H1 (cell line): Measurements from ENCODE around the gene PRKAB2. TPM values are rescaled to one million over a fixed set of nuclear protein-coding genes. Genes with fewer than 3 reads are reported as not detected.

Experiments used
- CTCF ChIA-PET: fragments of 300-600 bp; sonication (Branson Sonifier 250); formaldehyde crosslinking; loops from one replicate; lab custom pipeline; 2021; ENCODE audit not compliant: partially characterized antibody; lab: Charles Lee
- POLR2A ChIA-PET: fragments of 300-600 bp; sonication (Branson Sonifier 250); formaldehyde crosslinking; loops from one replicate; lab custom pipeline; 2021; ENCODE audit warnings: inconsistent platforms; ENCODE audit not compliant: partially characterized antibody; lab: Charles Lee
- DNase-seq, 2 experiments: peaks; one replicate each; pipeline versions ENCODE4 v3.0.0 to v3.0.0-alpha.2; 2010 to 2022; ENCODE audit warnings: low spot score in 2 of 2, low read depth in 1 of 2, mixed read lengths in 1 of 2
- FAIRE-seq: peaks from 2 replicates; lab custom pipeline; 2011; peaks lifted over from hg19 to GRCh38; lab: Jason Lieb, UNC
- H2AFZ ChIP-seq: 2 replicates; pipeline ENCODE4 v1.8.1; 2012; ENCODE audit warnings: low read length, inconsistent platforms
- H2AK5ac ChIP-seq: 2 replicates; pipeline ENCODE4 v1.6.1; 2013; ENCODE audit warnings: low read depth, low read length
- H2BK120ac ChIP-seq: replicated peaks from 2 replicates; pipeline ENCODE3; 2013; ENCODE audit warnings: low read depth, low read length, inconsistent platforms
- H2BK12ac ChIP-seq: 2 replicates; pipeline ENCODE4 v1.6.1; 2013; ENCODE audit warnings: low read depth, low read length
- H2BK15ac ChIP-seq: 2 replicates; pipeline ENCODE4 v1.6.1; 2013; ENCODE audit warnings: low read length
- H2BK20ac ChIP-seq: 2 replicates; pipeline ENCODE4 v1.6.1; 2013; ENCODE audit warnings: low read length
- H2BK5ac ChIP-seq: 2 replicates; pipeline ENCODE4 v1.6.1; 2013; ENCODE audit warnings: low read depth, low read length
- H3K14ac ChIP-seq: 2 replicates; pipeline ENCODE4 v1.6.1; 2013; ENCODE audit warnings: inconsistent platforms; ENCODE audit not compliant: insufficient read length
- H3K18ac ChIP-seq: 2 replicates; pipeline ENCODE4 v1.6.1; 2013; ENCODE audit warnings: low read length; ENCODE audit errors: extremely low read depth
- H3K23ac ChIP-seq: 2 replicates; pipeline ENCODE4 v1.6.1; 2013; ENCODE audit warnings: inconsistent platforms; ENCODE audit not compliant: insufficient read length
- H3K23me2 ChIP-seq: 2 replicates; pipeline ENCODE4 v1.6.1; 2013; ENCODE audit warnings: low read depth, low read length
- H3K27ac ChIP-seq: 2 replicates; pipeline ENCODE4 v1.6.1; 2011; ENCODE audit warnings: low read depth, low read length, inconsistent platforms
- H3K27me3 ChIP-seq, 4 experiments: replicated peaks in 1 of 4; 1 replicate in 1 of 4; 2 replicates in 3 of 4; pipeline versions ENCODE4 v1.6.1 to v1.8.1; 2011 to 2013; ENCODE audit warnings: low read length in 3 of 4, mild to moderate bottlenecking in 3 of 4, inconsistent platforms in 2 of 4, mixed read lengths in 2 of 4, moderate library complexity in 1 of 4; ENCODE audit not compliant: control insufficient read depth in 3 of 4, insufficient read depth in 3 of 4; ENCODE audit errors: extremely low read depth in 1 of 4
- H3K36me3 ChIP-seq, 4 experiments: 2 replicates each; pipeline versions ENCODE4 v1.6.1 to v1.8.1; 2011 to 2013; ENCODE audit warnings: mild to moderate bottlenecking in 4 of 4, low read length in 3 of 4, moderate library complexity in 2 of 4, control low read depth in 1 of 4, inconsistent platforms in 1 of 4; ENCODE audit not compliant: insufficient read depth in 4 of 4, control insufficient read depth in 2 of 4
- H3K4ac ChIP-seq: replicated peaks from 2 replicates; pipeline ENCODE3; 2013; ENCODE audit warnings: low read length, low read depth, mixed read lengths, inconsistent platforms; ENCODE audit not compliant: insufficient read length
- H3K4me1 ChIP-seq, 4 experiments: replicated peaks in 1 of 4; 1 replicate in 1 of 4; 2 replicates in 3 of 4; pipeline versions ENCODE4 v1.6.1 to v1.8.1; 2011 to 2013; ENCODE audit warnings: low read length in 3 of 4, inconsistent platforms in 2 of 4, mixed read lengths in 1 of 4; ENCODE audit not compliant: insufficient read depth in 4 of 4, control insufficient read depth in 3 of 4
- H3K4me2 ChIP-seq, 2 experiments: 2 replicates each; pipeline versions ENCODE4 v1.6.1 to v1.8.1; 2011 to 2013; ENCODE audit warnings: low read depth in 2 of 2, low read length in 2 of 2, control low read depth in 1 of 2, inconsistent platforms in 1 of 2, mild to moderate bottlenecking in 1 of 2; ENCODE audit not compliant: insufficient read depth in 1 of 2
- H3K4me3 ChIP-seq, 4 experiments: fragments of 200-600, 300-600 bp in 1 of 4; sonication (generic), shearing (Covaris generic), sonication (Bioruptor Twin) in 1 of 4; 2 replicates each; pipeline versions ENCODE4 v1.5.1 to v1.8.1; 2011 to 2016; ENCODE audit warnings: low read length in 4 of 4, low read depth in 3 of 4, control low read depth in 2 of 4, inconsistent platforms in 2 of 4, mild to moderate bottlenecking in 2 of 4, mixed read lengths in 1 of 4, moderate library complexity in 1 of 4; ENCODE audit not compliant: insufficient read depth in 2 of 4; ENCODE audit errors: extremely low read depth in 1 of 4
- H3K56ac ChIP-seq: replicated peaks from 2 replicates; pipeline ENCODE3; 2013; ENCODE audit warnings: low read depth, mild to moderate bottlenecking, mixed read lengths, low read length, inconsistent platforms; ENCODE audit not compliant: insufficient read length
- H3K79me1 ChIP-seq: 2 replicates; pipeline ENCODE4 v1.6.1; 2013; ENCODE audit warnings: low read depth, low read length, control low read depth
- H3K79me2 ChIP-seq, 2 experiments: 2 replicates each; pipeline versions ENCODE4 v1.6.1 to v1.8.1; 2012 to 2013; ENCODE audit warnings: low read length in 2 of 2, mild to moderate bottlenecking in 2 of 2, inconsistent platforms in 1 of 2; ENCODE audit not compliant: insufficient read depth in 2 of 2, control insufficient read depth in 1 of 2
- H3K9ac ChIP-seq, 4 experiments: replicated peaks in 1 of 4; 1 replicate in 1 of 4; 2 replicates in 3 of 4; pipeline versions ENCODE4 v1.6.1 to v1.8.1; 2011 to 2013; ENCODE audit warnings: low read depth in 3 of 4, low read length in 3 of 4, control low read depth in 2 of 4, mild to moderate bottlenecking in 2 of 4, moderate library complexity in 2 of 4, inconsistent platforms in 1 of 4; ENCODE audit errors: extremely low read depth in 1 of 4
- H3K9me3 ChIP-seq, 2 experiments: 2 replicates each; pipeline versions ENCODE4 v1.6.1 to v1.8.1; 2012 to 2013; ENCODE audit warnings: mild to moderate bottlenecking in 2 of 2, moderate library complexity in 2 of 2, control low read depth in 1 of 2, inconsistent platforms in 1 of 2, low read depth in 1 of 2, low read length in 1 of 2, mixed read lengths in 1 of 2; ENCODE audit not compliant: insufficient read depth in 2 of 2
- H4K20me1 ChIP-seq, 2 experiments: replicated peaks in 1 of 2; 2 replicates each; pipeline versions ENCODE3 to v1.8.1; 2011 to 2013; ENCODE audit warnings: inconsistent platforms in 2 of 2, low read length in 2 of 2, mild to moderate bottlenecking in 1 of 2; ENCODE audit not compliant: insufficient read depth in 2 of 2, control insufficient read depth in 1 of 2
- H4K5ac ChIP-seq: 2 replicates; pipeline ENCODE4 v1.6.1; 2013; ENCODE audit warnings: low read length, low read depth, mixed read lengths, inconsistent platforms; ENCODE audit not compliant: insufficient read length
- H4K8ac ChIP-seq: 2 replicates; pipeline ENCODE4 v1.8.0; 2013; ENCODE audit warnings: mild to moderate bottlenecking, moderate library complexity, low read length, inconsistent platforms; ENCODE audit not compliant: insufficient read depth; ENCODE audit errors: extremely low read depth
- H4K91ac ChIP-seq: replicated peaks from 2 replicates; pipeline ENCODE3; 2013; ENCODE audit warnings: low read length, mixed read lengths, inconsistent platforms; ENCODE audit not compliant: insufficient read length
- WGBS, 2 experiments: shearing (Covaris generic) in 1 of 2; methylation state at CpG; one replicate each; pipeline versions ENCODE4 v1.1.6 to v1.1.7; 2013 to 2015; ENCODE audit warnings: low lambda C conversion rate in 2 of 2, mixed read lengths in 2 of 2, inconsistent platforms in 1 of 2, low coverage in 1 of 2, missing lambda C conversion rate in 1 of 2; ENCODE audit not compliant: insufficient replicate concordance in 2 of 2, insufficient coverage in 1 of 2, insufficient read length in 1 of 2; ENCODE audit errors: extremely low coverage in 1 of 2, missing lambda C conversion rate in 1 of 2; 5-methylcytosine and 5-hydroxymethylcytosine counted together
- polyA plus RNA-seq, 7 experiments: library from polyadenylated mRNA; depleted of rRNA in 3 of 7; stranded (reverse) in 5 of 7; unstranded in 2 of 7; fragments of >200 nt in 5 of 7; fragments of 200-250 nt in 2 of 7; gene quantifications; 1 replicate in 5 of 7; 2 replicates in 1 of 7; 4 replicates in 1 of 7; pipeline versions ENCODE4 v1.2.1 to v1.2.3, GENCODE V29; 2011 to 2013; ENCODE audit warnings: missing spikeins in 2 of 7, mixed read lengths in 2 of 7
- total RNA-seq: library from RNA; stranded (reverse); fragmentation: NEBNext Ultra II Directional; extraction: Animal tissue kit (Norgen Biotek cat#: 25700); gene quantifications from 2 replicates; pipeline ENCODE4 v1.2.1, GENCODE V29; 2021

PRKAB2 gene
- total and polyA plus RNA-seq, 2 of the 8 experiments (the other 6 are each of a cell fraction or from before 2014, with no cell fraction given), result 15.0 to 18.9 TPM

- no peaks in the 10 kb centered on the region for H3K79me2 ChIP-seq
- no peaks in the 10 kb centered on the region for H3K23me2 ChIP-seq
These were observed 42.1 kb upstream of the PRKAB2 start for GRCh38 chr1:147214325-147214724.

More at GRCh38 chr1:147214325-147214724, 42.1 kb upstream of the PRKAB2 start:
- Histone ChIP-seq H3K79me1 (no peaks in the 10 kb centered on the region), H3K4me3 (no peak overlapping the region), H3K9ac (no peak overlapping the region), H3K4ac (no peak overlapping the region), H4K91ac (no peak overlapping the region), H2BK5ac (no peak overlapping the region), H3K27ac (no peak overlapping the region), H3K4me2 (no peak overlapping the region), H4K5ac (no peak overlapping the region), H2BK12ac (no peak overlapping the region), H3K18ac (no peak overlapping the region), H3K36me3 (no peaks in the 10 kb centered on the region), H3K27me3 (no peaks in the 10 kb centered on the region), H2AK5ac (no peak overlapping the region), H4K8ac (no peak overlapping the region), H3K23ac (no peak overlapping the region), H2BK120ac (no peak overlapping the region), H3K56ac (no peak overlapping the region), H3K9me3 (no peaks in the 10 kb centered on the region), H3K14ac (no peak overlapping the region), H3K4me1 (no peaks in the 10 kb centered on the region), H2BK20ac (no peak overlapping the region), H4K20me1 (no peaks in the 10 kb centered on the region), H2AFZ (no peak overlapping the region), H2BK15ac (no peak overlapping the region)
- 90% methylated on average over 5 of the region's 7 CpGs; no CpG with 5 or more reads in 1 of the 2 experiments for WGBS, 2 experiments
- FAIRE-seq (no peak), DNase-seq (no peak)
- ChIA-PET POLR2A (no interaction called here), CTCF (interaction anchor here (1.4 kb wide), 1 partner anchor 22 kb away, joined by 3 read pairs; no protein-coding TSS in a partner anchor)
